ENCODE results near the gene EXPH5.

- TF ChIP-seq EZH2 (IDR thresholded peaks at IDR 0.05; ENCODE audit: insufficient read depth, poor library complexity, severe bottlenecking) (no peak), EZH2phosphoT487 (IDR thresholded peaks at IDR 0.05; ENCODE audit: insufficient read depth, low read depth) (no peak)
Measured at GRCh38 chr11:108620958-108621772, 27.6 kb upstream of the EXPH5 start.
